NCI-H1417 (cell line): ENCODE results near the gene TMTC4.

Experiments used
- DNase-seq, 3 experiments: peaks; one replicate each; lab custom pipeline; 2025; lab: John Stamatoyannopoulos, UW

The TMTC4 gene

DNA sequence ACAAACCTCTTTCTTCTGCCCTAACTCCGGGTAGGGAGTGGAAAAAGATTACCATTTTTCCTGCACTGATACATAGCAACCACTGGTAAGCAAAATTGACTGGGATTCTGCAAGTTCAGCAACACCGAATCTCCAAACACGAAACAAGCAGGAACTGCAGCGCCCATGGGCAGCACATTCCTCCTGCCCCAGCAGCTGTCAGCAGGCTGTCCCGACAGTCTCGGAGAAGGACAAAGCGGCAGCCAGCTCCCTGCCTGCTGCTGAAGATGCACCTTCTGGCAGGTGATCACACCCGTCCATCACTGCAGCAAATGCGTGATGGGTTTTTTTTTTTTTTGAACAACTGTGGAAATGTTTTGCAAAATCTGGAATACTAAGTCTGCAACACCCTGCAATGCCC lies 6.7 kb downstream of the TMTC4 start:
- no peak for DNase-seq

DNA sequence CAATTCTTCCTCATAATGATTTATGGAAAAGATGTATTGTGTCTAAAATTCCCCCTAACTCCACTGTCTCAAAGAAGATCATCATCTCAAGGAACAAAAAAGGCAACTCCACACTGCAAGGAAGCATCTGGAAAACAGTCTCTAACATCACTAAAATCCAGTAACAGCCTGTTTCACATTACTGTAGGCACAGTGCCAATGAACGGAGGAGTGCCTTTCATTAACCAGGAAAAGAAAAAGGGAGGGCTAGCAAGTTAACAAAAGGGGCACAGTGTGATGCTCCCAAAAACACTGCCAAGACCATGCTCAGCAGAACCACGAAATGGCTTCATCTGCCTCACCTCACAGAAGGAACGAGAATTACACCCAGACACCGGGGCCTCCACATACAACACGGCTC lies 8.5 kb downstream of the TMTC4 start:
- DNase-seq: peak in 2 of 3 experiments; percentile 12 to 66

- no peak for DNase-seq
Measured at GRCh38 chr13:100665403-100665802, 9.2 kb downstream of the TMTC4 start.

- no peak for DNase-seq
Measured at GRCh38 chr13:100664171-100664900, 10.3 kb downstream of the TMTC4 start.

- DNase-seq: no peak
Measured at GRCh38 chr13:100662468-100663211, 12.0 kb downstream of the TMTC4 start.

DNA sequence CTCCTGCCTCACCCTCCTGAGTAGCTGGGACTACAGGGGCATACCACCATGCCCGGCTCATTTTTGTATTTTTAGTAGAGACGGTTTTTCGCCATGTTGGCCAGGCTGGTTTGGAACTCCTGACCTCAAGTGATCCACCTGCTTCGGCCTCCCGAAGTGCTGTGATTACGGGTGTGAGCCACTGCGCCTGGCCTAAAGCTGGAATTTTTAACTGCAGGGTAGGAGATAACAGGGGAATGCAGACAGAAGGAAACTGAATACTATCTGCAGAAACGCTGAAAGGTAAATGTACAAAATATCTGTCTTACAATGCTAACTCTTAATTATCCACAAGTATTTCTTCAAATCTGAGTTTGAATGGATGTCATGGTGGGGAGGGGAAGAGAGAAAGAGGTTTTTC lies 13.8 kb downstream of the TMTC4 start:
- DNase-seq: no peak

DNA sequence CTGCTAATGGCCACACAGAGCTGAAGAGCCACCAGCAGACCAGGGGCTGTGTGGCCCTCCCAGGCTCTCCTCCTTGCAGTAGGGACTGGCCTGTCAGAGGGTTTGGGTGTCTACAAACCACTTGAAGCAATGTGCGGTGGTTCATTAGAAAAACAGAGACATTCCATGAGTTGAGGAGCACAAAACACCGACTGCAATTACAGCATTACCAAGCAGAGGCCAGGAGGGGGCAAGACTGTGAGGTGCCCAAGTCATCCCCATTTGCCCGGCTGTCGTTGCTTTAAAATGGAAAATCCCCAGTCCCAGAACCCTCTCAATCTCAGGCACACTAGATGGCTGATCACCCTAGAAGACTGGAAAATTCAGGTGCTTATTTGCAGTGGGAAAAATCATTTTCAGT lies 15.0 kb downstream of the TMTC4 start:
- DNase-seq: no peak

- DNase-seq: no peak
Measured at GRCh38 chr13:100658363-100658762, 16.2 kb downstream of the TMTC4 start.

GRCh38 chr13:100657881-100658315 lies 16.7 kb downstream of the TMTC4 start:
- no peak for DNase-seq

GRCh38 chr13:100652510-100652909 lies 22.1 kb downstream of the TMTC4 start:
- no peak for DNase-seq

DNA sequence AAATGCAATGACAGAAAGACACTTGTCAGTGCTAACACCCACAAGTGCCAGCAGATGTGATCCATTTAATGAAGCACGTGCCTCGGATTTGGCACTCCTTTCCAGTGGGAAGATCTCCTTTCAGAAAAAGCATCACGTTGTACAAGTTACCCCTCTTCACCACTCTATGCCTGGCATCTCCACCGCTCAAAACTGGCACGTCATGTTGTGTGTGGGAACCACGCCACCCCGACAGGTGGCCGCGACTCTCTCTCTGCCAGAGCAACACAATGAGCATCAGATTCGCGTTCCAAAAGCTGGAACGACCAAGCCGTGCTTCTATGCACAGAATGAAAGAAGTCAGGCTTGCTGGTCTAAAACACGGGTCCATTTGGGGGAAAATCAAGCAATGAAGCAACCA lies 24.3 kb downstream of the TMTC4 start:
- peak in 1 of 3 experiments; percentile 78 for DNase-seq

DNA sequence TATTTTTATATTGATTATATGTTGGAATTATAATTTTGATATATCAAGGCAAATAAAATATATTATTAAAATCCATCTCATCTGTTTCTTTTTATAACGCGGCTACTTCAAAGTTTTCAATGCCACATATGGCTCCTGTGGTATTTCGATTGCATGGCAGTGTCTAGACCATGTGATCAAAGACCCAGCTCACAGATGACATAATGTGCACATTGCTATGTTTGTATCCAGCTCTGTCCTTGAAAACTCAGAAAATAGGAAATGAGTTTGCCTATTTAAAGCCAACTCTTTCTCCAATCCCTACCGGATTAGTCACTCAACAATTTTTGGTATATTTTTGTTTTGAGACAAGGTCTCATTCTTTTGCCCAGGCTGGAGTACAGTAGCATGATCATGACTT lies 26.2 kb downstream of the TMTC4 start:
- no peak for DNase-seq

GRCh38 chr13:100646871-100647270 lies 27.7 kb downstream of the TMTC4 start:
- no peak for DNase-seq

GRCh38 chr13:100646030-100646673 lies 28.4 kb downstream of the TMTC4 start:
- peak; percentile 67 to 84 (median 77) for DNase-seq

GRCh38 chr13:100645382-100645781 lies 29.2 kb downstream of the TMTC4 start:
- peak; percentile 90 to 97 (median 96) for DNase-seq

- DNase-seq: peak; percentile 31 to 63 (median 49)
Measured at GRCh38 chr13:100644371-100644770, 30.2 kb downstream of the TMTC4 start.

DNA sequence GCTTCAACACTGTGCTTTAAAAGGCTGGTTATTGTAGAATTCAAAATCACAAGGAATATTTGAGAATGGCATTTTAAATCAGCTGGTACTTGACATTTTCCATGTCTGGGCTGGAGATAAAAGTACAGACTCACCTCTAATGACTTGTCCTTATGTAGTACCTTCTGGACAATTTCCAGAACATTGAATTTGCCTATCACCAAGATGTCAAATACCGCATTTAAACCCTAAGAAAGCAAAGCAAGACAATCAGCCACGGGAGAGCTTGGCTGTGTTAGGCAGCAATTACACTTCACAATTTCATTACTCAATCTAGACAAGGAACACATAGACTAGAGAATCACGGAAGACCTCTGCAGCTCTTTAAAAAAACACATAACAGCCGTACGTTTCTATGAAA lies 36.8 kb downstream of the TMTC4 start:
- peak in 1 of 3 experiments; percentile 38 for DNase-seq

DNA sequence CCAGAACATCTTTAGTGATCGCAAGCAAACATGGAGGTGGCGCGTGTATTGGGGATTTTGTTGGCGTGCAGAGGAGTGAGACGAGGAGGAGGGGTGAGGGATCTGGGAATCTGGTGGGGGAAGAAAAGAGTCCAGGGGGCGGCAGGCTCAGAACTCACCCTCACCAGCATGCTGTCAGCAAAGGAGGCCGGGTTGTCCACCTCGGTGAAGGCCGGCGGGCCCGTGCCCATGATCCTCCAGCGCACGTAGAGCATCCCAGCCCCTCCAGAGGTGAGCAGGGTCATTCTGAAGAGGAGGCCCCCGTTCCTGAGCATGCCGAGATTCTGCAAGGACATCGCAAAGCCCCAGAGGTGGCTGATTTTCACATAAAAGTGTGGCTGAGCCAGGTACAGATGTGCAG lies 37.2 kb downstream of the TMTC4 start:
- no peak for DNase-seq

GRCh38 chr13:100636441-100636840 lies 38.2 kb downstream of the TMTC4 start:
- DNase-seq: peak; percentile 61 to 100 (median 95)

GRCh38 chr13:100636004-100636403 lies 38.6 kb downstream of the TMTC4 start:
- peak in 2 of 3 experiments; percentile 95 to 99 for DNase-seq

DNA sequence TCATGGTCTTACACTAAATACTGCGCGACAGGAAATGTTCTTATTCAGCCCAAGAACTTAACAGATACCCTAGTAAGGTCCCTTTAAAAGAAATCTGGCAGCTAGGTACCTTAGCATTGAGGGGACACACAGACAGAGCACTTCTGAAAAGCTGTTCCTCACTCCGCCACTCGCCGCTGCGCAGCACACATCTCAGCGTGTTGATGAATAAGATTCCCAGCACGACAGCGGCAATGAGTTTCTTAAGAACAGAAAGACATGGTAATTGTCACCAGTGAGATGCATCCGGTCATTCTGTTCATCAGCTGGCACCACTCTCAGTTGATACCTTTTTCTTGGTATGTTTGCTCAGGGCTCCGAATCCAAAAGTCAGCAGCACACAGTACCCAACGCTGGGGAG lies 39.9 kb downstream of the TMTC4 start:
- no peak for DNase-seq

GRCh38 chr13:100633461-100633860 lies 41.1 kb downstream of the TMTC4 start:
- DNase-seq: no peak

- DNase-seq: peak; percentile 63 to 99 (median 94)
Measured at GRCh38 chr13:100630555-100630954, 44.0 kb downstream of the TMTC4 start.
